OCI-LY3 (cell line): ENCODE data around the gene CCDC141.

Experiments used
- CTCF ChIP-seq: fragments of 200-600, 300-600 bp; sonication (generic); IDR thresholded peaks from 2 replicates; pipeline ENCODE4 v1.5.1; 2014; ENCODE audit warnings: antibody characterized with exemption, low read length, low read depth
- EZH2phosphoT487 ChIP-seq: fragments of 200-600 bp; shearing (Covaris generic); IDR thresholded peaks from 2 replicates; pipeline ENCODE4 v1.6.1; 2018; ENCODE audit warnings: antibody characterized with exemption, mixed run types, low read depth

GRCh38 chr2:178994264-178994663 lies 55.7 kb downstream of the CCDC141 start:
- no peak for TF ChIP-seq CTCF
- TF ChIP-seq EZH2phosphoT487, result no peak
